NCI-H82 treated with DMSO at 0.1 percent for 48 hours (cell line): ENCODE data around the gene ARL5C.

Source experiments
- DNase-seq: peaks from one replicate; lab custom pipeline; 2025; ENCODE audit not compliant: unreplicated experiment; lab: John Stamatoyannopoulos, UW

The ARL5C gene

DNA sequence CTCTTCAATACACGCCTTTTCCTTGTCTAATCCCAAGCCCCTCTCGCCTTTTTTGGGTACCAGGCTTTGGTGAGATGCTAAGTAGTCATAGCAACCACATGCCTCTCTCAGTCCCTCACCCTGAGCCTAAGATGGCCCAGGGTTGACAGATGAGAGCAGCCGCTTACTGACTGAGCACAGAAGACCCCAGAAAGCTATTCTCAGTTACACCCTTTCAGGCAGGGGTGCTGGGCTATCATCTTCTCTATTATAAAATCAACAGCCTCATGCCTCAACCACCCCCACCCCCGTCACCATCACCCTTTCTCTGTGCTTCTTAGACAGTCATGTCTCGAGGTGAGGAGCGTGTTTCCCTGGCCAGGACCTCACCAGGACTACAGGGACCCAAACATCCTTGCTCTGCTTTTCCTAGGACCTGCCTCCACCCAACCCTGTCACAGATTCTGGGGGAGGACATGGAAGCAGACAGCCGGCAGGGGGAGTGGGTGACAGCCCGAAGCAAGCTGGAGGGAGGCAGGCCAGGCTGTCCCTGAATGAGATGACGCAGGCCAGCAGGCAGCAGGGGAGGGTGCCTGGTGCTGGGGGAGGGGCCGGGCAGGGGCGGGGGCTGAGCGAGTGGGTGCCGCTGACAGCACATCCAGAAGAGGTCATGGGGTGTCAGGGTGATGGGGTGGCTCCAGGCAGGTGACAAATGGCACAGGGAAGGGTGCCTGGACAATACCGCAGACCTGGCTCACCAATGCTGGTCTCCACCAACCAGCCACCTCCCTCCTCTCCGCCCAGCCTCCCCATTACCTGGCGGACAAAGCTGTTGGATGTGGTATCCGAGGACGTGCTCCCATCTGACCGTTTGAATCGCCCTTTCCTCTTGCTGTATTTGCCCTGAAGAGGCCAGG is 28.4 kb upstream of the ARL5C start:
- peak; percentile 46 for DNase-seq

DNA sequence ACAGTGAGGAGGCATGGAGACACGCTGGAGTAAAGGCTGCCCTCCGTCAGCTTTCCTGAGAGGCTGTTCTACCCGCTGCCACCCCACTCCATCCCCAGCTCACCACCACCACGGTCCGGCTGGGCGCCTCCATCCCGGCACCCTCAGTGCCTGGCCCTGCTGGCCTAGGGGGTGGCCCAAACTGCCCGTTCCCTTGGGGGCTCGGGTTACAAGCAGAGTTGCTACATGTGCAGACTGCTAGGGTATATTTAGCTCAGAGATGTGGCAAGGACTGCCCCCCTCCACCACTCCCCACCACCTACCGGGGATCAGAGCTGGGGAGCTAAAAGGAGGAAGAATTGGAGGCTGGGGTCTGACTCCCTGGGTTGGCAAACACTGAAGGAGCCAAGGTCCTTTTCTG is 27.4 kb upstream of the ARL5C start:
- no peak for DNase-seq

DNA sequence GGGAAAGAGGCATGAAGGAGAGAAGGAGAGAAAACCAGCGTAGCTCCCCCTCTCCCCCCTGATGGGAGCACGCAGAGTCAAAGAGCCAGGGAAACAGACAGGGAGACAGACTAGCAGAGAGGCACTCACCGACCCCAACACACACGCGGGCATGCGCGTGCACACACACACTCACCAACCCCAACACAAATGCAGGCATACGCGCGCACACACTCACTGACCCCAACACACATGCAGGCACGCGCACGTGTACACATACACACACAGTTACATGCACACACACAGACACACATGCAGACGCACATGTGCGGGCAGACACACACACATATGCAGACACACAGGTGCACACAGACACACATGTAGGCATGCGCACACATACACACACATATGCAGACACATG is 26.9 kb upstream of the ARL5C start:
- no peak for DNase-seq

DNA sequence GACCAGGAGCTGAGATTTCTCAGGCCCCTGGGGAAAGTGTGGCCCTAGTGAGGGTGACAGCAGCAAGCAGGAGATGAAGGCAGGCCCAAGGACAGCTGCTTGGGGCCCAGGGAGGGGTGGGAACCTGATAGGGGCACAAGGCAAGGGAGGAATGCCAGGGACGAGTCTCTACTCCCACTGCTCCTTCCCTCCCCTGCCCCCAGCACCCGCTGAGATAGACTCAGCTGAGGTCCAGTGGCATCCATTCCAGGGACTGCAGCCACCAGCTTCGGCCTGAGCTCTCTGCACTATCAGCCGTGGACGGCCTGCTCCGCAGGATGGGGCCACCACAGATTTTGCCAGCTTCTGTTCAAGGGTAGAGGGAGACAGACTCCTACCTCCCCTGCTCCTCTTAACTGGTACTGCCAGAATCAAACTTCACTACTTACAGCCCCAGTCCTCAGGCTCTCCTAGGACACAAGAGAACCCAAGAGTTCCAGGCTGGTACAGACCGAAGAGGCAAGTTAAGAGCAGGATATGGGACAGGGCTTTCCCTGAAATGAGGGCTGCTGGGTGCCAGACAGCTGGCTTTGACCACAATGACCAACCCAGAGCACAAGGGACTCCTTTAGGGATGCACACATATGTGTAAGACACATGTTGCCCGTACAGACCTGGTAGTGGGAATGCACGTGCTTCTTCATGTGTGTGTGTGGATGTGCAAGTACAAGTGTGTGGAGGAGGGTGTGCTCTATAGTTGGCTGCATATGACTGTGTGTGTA is 26.0 kb upstream of the ARL5C start:
- no peak for DNase-seq

DNA sequence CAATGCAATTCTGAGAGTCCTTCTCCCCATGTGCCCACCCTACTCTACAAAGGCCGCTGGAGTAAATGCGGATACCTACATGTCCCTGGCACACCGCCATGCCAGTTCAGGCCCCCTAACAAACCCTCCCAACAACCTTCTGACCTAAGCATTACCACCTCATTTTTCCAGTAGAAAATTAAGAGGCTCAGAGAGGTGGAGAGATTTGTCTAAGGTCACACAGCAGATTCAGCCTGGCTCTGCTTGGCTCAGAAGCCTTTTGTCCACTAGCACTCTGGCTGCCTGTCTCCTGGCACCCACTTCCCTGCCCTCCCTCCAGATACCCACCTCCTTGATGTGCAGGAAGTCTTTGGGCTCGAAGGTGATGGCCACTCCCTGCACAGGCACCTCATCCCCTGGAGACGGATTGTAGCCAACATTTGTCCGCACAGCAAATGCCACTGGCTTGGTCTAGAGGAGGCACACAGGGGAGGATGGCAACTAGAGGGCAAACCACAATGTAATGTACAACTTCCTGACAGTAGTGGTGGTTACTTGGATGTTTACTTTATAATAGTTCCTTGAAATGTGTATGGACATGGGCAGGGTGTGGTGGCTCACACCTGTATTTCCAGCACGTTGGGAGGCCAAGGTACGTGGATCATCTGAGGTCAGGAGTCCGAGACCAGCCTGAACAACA is 21.3 kb upstream of the ARL5C start:
- no peak for DNase-seq

DNA sequence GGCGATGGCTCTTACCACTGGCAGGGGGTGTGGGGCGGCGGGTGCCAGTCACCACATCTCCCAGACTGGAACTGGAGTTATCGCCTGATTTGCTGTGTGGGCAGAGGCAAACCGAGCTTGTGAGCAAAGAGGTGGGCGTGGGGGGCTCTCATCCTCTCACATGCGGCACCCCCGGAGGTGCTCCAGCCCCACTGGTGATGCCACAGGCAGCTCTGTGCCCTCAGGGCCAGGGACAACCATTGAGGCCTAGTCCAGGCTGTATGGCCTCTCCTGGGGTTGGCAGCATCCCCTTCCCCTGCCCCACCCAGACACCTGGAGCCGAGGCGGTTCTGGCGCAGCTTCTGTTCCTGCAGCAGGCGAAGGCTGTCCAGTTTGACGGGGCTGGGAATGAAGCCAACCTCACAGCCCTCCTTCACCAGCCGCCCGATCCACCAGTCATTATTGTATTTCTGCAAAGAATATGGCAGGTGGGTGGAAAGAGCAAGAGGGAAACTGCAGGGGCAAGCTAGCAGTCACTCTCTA is 20.6 kb upstream of the ARL5C start:
- no peak for DNase-seq

DNA sequence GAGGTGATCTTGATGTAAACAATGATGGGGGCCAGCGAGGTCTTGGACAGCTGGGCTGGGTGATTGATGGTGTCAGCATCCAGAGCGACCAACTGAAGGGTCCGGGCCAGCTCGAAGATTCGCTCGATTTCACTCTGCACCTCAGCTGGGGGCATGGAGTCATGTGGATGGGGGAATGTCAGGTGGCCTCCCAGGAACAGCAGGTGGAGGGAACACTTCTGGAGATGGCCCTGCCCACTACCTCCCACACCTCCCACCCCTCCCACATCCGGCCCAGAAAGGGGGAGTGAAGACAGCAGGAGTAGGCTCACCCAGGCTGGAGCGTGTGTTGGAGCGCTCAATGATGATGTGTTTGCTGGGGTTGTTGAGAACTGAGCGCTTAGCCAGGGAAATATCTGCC is 17.8 kb upstream of the ARL5C start:
- DNase-seq: no peak

DNA sequence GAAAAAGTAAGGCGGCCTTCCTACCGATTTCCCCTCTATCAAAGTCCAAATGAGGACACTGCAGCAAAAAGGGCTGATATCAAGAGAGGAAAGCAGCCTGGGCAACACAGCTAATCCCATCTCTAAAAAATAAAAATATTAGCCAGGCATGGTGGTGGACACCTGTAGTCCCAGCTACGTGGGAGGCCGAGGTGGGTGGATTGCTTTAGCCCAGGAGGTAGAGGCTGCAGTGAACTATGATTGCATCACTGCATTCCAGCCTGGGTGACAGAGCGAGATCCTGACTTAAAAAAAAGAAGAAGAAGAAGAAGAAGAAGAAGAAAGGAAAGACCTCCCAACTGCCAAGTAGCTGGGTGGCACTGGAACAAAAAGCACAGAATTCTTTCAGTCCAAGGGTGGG is 17.1 kb upstream of the ARL5C start:
- DNase-seq: no peak

DNA sequence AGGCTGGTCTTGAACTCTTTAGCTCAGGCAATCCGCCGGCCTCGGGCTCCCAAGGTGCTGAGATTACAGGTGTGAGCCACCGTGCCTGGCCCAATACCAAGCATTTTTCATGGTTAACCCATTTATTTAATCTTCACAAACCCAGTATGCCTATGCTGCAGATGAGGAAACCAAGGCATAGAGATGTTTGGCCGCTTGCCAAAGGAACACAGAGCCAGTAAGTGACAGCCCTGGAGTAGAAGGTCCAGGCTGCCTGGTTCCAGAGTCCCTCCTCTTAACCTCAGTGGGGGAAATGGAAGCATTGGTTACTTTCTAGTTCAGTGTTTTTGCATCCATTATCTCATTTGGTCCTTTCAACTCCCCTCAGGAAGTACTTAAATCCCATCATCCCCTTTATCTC is 15.3 kb upstream of the ARL5C start:
- DNase-seq: peak; percentile 90

DNA sequence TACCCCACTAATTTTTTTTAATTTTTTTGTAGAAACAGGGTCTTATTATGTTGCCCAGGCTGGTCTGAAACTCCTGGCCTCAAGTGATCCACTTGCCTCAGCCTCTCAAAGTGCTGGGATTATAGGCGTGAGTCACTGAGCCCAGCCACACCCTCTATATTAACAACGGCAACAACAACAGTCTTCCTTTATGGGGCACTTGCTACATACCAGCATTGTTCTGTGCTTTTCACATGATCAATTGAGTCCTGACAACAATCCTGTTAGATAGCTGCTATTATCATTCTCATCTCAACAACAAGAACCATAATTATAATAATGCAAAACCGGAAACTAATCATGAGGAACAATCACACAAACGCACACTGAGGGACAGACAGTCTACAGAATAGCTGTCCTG is 12.6 kb upstream of the ARL5C start:
- no peak for DNase-seq

DNA sequence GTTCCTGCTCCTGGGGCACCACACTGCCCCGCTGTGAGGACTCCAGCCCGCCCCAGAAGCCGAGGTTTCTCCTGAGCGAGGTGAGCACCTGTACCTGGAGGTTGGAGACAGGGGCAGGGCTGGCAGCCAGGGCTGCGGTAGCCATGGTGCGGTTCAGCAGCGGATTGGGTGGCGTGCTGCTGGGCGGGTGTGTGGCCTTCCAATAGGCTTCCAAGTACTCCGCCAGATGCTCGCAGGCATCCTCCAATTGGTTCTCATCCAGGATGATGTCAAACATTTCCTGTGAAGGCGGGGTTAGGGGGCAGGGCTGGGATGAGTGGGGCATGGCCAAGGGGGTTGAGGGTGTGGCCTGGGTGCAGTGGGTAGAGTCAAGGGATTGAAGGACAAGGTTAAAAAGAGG is 11.3 kb upstream of the ARL5C start:
- no peak for DNase-seq

DNA sequence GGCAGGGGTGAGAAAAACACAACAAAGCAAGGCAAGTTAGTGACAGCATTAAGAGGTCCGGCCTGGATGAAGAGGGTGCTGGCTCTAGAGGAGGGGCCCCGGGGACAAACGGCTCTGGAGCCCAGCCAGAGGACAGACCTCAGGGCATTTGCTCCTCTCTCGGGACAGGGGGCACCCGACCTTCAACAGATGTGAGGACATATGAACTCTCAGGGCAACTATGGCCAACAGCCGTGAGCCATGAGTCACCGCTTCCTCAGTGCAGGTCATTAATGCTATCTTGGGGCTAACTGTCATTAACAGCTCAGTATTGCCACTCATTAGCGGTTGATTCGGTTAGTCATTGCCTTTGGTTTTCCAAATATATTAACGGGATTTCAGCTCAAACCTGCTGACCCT is 9.7 kb upstream of the ARL5C start:
- no peak for DNase-seq

DNA sequence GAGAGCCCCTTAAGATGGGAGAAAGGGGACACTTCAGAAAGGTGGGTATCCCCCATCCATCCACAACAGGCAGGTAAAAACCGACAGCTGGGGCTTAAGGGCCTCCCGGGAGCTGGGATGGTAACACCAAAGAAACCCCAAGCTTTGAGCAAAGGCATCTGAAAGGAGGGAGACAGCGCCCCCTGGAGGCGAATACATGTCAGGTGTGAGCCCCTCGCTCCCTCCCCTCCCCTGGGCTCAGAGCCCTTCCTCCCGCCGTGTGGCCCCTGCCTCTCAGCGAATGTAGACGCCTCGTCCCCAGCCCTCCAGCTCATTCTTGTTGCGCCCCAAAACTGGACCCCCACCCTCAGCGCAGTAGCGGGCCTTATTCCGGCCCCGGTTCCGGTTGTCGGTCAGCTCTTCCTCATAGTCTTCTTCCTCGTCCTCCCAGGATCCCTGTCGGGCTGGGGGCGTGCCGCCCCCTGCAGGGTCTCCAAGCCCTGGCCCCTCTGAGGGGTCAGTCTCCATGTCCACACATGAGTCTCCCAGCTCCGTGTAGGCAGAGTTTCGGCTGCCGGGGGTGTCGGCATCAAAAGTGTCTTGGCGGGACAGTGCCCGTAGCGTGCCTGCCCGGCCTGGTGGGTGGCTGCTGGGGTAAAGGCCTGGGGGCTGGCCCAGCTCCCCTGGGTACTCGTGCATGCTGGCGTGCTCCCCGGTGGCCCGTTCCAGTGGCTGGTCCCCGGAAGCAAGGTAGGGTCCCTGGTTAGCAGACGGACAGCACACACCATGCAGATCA is 9.1 kb upstream of the ARL5C start:
- peak; percentile 71 for DNase-seq

DNA sequence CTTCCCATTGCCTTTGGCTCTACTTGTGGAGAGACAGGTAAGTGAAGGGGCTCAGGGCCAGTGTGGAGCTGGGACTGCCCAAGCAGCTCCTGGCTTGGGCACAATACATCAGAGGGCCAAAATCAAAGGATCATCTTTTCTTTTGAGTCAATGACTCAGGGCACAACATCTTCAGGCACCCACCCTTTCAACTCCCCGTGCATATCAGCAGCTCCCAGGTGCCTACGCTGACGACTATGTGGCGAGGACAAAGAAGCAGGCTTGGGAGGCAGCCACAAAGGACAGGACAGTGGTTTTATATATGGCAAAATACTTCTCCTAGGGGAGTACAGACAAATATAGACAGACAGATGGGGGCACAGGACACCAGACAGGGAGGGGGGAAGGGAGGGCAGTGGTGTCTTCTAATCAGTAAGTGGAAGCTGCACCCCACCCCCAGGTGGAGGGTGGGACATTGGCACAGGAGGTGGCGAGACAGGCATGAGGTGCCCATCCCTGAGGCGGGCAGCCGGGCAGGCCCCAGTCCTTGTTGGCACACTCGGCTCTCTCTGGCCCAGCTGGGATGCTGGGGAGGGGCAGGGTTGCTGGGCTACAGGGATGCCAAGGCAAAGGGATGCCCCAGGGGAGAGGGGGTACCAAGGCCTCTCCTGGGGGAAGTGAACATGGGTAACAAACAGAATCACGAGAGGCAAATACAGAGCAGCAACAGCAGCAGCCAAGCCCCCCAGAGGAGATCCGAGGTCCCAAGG is 7.7 kb upstream of the ARL5C start:
- no peak for DNase-seq

DNA sequence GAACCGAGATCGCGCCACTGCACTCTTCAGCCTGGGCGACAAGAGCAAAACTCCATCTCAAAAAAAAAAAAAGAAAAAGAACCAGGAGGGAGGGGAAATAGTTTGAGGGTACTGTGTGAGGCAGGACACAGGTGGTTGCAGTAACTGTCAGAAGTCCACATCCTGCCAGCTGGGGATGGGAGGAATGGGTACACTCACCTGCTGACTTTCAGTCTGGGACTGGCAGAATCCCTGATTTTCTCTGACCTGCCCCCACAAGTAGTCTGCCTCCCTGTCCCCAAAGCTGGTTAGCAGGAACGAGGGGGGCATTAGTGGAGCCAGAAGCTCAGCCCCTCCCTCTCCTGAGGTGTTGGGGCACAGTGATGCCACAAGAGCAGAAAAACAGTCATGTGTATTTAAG is 7.1 kb upstream of the ARL5C start:
- DNase-seq: no peak

DNA sequence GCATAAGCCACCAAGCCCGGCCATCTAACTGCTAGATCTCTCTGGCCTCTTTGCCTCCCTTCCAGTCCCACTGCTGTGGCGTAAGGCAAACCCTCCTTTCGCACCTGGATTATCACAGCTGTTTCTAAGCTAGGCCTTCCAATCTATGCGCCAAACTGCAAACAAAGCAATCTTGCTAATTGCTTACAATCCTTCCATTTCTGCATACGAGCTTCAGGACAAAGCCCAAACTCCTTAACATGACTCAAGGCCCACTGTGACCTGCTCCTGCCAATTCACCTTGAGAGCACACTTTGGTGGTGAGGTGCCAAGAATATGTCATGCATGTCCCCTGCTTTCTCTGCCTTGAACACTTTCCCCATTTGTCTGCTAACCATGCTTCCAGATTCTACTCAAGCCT is 6.0 kb upstream of the ARL5C start:
- DNase-seq: no peak

DNA sequence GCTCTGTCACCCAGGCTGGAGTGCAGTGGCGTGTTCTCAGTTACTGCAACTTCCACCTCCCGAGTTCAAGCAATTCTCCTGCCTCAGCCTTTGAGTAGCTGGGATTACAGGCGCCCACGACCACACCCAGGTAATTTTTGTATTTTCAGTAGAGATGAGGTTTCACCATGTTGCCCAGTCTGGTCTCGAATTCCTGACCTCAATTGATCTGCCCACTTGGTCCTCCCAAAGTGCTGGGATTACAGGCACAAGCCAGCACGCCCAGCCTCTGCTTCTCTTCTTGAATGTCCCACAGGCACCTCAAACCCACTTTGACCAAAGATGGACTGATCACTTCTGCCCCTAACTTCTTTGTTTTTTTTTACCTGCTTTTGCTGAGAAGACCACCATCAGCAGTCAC is 4.6 kb upstream of the ARL5C start:
- no peak for DNase-seq

DNA sequence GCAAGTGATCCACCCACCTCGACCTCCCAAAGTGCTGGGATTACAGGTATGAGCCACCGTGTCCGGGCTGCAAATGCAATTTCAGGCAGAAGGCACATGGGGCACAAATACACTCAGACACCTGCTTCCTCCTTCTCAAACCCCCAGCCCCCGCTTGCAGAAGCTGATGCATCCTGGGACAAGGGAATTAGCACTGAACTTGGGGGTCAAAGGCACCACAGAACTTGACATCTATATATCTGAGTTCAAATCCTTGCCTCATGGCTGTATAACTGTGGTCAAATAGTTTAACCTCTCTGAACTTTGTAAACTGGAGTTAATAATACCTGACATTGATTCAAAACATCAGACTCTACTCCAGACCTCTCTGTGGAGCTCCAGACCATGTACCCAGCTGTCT is 4.1 kb upstream of the ARL5C start:
- no peak for DNase-seq

DNA sequence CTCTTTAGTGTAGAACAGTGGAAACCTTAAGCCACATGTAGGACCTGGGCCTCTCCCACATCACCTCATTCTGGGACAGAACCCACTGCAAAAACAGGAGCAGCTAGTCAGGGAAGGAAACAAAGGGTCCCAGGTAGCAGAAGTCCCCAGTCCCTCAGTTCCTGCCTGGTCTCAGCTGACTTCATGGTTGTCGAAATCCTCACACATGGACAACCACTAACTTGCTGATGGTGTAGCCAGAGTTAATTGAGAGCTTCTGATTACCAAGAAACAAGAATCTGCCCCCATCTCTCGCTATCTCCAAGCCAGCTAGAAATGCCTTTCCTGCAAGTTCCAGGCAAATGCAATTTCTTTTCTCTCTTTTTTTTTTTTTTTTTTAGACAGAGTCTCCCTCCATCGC is 3.6 kb upstream of the ARL5C start:
- DNase-seq: no peak

DNA sequence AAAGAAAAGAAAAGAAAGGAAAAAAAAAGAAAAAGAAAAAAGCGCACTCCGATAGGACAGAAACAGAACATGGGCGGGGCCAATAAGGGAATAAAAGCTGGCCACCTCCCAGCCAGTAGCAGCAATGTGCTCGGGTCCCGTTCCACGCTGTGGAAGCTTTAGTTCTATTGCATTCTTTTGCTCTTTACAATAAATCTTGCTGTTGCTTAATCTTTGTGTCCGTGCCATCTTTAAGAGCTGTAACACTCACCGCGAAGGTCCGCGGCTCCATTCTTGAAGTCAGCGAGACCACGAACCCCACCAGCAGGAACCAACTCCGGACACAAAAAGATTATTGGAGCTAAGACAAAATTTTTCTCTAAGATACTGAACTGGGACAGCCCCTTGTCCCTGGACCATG is 3.1 kb upstream of the ARL5C start:
- DNase-seq: no peak
